HG03159 (cell line): Measurements from ENCODE around the gene SALL4.
"Not testable (repeated sequence)": the region's sequence is repeated elsewhere in the genome, so short reads cannot be mapped to it uniquely, and the experiment has no call there.

Source experiments
- ATAC-seq: cut with Tn5 transposase; IDR thresholded peaks from one replicate; pipeline ENCODE4 v1.9.1; 2021; ENCODE audit warnings: mild to moderate bottlenecking, moderate library complexity; ENCODE audit not compliant: unreplicated experiment

SALL4 gene

DNA sequence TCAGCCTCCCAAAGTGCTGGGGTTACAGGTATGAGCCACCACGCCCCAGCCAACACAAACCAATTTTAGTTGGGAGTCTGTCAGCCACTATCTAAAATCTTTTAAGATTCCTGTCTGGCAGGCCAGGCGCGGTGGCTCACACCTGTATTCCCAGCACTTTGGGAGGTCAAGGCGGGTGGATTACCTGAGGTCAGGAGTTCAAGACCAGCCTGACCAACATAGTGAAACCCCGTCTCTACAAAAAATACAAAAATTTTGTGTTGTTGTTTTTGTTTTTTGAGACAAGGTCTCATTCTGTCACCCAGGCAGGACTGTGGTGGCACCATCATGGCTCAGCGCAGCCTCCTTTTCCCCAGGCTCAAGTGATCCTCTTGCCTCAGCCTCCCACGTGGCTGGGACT, 62.0 kb downstream of the SALL4 start:
- ATAC-seq = not testable (repeated sequence)

DNA sequence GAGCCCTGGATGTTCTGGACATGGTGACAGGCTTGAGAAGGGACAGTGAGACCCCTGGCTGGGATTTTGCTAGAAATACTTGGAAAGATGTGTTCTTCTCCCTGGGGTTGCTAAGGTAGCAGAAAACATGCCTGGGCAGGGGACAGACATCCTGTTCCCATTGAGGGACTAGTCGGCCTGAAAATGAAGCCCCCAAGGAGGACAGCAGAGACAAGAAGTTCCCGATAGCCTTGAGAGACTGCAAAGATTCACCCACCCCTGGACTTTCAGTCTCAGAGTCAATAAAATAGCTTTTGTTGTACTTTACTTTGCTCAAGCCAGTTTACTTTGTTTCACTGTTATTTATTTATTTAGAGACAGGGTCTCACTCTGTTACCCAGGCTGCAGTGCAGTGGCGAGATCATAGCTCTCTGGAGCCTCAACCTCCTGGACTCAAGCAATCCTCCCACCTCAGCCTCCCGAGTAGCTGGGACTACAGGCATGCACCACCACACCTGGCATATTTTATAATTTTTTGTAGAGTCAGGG, 62.5 kb downstream of the SALL4 start:
- ATAC-seq = no peak

DNA sequence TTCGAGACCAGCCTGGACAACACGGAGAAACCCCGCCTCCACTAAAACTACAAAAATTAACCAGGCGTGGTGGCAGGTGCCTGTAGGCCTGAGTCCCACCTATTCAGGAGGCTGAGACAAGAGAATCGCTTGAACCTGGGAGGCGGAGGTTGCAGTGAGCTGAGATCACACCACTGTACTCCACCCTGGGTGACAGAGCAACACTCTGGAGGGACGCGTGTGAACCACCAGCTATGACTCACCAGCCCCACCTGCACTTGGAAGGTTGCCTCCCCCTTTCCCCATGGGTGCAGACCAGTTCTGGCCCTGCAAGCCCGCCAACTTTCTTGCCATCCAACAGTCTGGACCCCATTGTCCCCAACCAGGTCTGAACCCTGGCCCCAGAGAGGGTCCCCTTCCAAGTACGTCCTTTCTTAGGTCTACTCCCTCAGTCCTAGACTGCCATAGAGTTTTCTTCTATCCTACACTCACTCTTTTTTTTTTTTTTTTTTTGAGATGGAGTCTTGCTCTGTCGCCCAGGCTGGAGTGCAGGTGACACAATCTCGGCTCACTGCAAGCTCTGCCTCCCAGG, 63.4 kb downstream of the SALL4 start:
- no peak for ATAC-seq

DNA sequence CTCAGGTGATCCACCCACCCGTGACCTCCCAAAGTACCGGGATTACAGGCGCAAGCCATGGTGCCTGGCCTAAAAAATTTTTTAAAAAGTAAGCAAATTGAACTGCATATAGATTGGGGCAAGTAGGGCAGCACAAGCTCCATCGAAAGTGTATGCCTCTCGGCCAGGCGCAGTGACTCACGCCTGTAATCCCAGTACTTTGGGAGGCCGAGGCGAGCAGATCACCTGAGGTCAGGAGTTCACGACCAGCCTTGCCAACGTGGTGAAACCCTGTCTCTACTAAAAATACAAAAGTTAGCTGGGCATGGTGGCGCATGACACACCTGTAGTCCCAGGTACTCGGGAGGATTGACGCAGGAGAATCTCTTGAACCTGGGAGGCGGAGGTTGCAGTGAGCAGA, 64.1 kb downstream of the SALL4 start:
- ATAC-seq = not testable (repeated sequence)

DNA sequence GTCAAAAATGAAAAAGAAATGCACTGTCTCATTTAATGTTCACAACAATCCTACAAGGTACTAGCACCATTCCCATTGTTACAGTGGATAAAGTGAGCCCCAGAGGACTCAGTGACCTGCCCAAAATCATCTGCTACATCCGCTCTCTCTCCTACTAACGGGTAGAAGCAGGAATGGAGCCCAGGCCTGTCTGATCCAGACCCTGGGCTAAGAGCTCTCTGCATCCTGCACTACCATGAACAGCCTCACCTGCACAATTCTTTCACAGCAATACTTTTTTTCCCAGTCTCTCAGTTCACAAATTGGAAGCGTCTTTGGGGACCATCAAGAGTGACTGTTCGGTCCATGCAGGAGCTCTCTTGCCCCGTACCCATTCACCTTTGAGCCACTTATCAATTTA, 65.4 kb downstream of the SALL4 start:
- ATAC-seq = no peak

DNA sequence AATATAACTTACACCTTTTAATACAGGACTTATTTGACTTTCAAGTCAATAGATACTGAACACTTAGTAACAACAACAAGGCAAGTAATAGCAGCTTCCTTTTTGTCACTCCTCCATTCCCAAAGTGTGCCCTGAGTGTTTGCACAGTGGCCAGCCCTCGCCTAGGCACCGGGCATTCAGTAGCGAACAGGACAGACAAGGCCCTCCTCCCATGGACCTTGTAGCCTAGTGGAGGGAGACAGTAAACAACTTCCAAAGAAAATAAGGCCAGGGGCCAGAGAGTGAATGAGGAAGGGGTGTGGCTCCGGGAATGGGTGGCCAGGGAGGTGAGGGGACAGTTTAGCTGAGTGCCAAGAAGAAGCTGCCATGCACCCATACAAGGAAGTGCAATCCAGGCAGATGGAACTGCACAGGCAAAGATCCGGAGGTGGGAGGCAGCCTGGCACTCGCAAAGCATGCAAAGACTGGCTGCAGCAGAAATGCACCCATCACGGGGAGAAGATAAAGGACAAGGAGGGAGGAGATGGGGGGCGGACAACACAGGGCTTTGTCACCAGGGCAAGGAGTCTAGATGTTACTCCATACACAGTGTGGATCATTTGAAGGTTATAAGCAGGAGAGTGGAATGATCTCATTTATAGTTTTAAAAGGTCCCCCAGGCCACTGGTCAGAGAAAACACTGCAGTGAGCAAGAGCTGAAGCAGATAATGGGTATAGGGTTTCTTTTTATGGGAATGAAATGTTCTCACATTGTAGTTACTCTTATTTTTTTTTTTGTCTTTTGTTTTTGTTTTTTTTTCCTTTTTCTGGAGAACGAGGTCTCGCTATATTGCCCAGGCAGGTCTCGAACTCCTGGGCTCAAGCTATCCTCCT, 66.4 kb downstream of the SALL4 start:
- ATAC-seq = no peak

DNA sequence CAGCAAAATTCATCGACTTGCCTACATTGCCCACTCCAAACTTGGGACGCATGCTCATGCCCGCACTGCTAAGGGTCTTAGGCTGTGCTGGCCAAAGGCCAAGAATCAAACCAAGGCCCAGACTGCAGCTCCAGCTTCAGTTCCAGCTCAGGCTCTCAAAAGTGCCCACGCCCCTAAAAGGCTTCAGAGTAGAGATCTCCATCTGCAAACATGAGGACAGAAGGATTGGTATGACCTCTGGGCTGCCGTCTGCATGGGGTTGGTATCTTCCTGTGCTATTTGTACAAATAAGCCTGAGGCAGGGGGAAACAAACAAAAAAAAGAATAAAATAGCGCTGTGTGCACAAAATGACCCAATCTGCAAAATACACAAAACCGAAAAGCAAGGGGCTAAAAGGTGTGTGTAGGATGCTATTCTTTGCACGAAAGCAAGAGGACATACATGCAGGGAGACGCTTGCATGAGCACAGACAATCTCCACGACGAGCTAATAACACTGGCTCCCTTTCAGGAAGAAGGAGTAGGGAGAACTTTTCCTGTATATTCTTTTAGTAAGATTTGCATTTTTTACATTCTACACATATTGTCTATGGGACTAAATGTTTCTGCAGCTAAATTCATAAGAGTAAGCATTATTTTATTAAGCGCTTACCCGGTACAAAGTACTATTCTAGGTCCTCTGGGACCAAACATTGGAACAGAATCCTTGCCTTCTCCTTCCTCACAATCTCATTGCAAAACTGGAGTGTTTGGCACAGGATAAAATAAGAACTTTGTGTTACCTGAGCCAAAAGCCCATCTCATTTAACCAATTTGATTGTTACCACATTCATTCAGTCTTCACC, 67.2 kb downstream of the SALL4 start:
- no peak for ATAC-seq

DNA sequence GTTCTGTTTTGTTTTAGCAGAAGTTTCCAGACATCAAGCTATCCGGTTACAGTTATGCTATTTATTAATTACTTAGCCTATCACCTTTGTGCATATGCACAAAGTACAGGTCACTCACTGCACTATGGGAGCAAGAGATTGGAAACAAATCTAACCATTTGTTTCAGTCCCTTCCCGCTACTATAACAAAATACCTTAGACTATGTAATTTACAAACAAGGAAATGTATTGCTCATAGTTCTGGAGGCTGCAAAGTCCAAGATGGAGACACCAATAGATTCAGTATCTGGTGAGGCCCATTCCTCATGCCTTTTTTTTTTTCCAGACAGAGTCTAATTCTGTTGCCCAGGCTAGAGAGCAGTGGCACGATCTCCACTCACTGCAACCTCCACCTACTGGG, 69.3 kb downstream of the SALL4 start:
- ATAC-seq = no peak
